Measurements from ENCODE around the gene CACNA1H. TPM values are rescaled to one million over a fixed set of nuclear protein-coding genes. Genes with fewer than 3 reads are reported as not detected.

CACNA1H gene
- total RNA-seq, 6 experiments from 2014 or later = 0.56 to 14.0 (median 5.0) TPM

DNA sequence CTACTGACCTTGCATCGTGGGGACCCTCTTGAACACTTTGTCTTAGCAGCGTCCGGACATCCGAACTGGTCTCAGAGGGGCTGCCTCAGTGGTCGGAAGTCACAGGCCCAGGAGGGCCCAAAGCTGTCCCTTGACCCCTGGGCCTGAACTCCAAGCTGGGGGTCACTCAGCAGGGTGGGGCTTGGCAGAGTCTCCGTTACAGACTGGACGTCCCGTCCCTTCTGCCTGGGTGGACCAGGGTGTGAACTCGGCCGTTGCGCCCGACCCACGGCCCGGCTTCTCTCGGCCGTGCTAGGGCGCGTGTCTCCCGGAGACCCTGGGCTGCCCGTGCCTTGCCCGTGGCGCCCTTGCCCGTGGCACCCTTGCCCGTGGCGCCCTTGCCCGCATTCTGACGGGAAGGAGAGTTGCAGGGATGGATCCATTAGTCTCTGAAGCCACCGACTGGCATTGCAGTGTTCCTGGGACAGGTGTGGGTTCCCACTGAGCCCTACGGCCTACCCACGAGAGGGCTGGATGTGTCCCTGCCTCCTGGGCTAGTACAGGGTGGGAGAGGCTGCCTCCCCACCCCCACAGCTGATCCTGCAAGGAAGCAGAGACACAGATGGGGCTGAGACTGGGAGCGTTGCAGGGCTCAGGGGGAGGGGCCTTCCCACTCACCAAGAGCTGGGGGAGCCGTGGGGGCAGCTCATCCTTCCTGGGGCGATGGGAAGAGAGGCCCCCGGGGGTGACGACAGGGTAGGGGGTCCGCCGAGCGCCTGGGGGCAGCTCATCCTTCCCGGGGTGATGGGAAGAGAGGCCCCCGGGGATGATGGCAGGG is 4.9 kb downstream of the CACNA1H start:
- ATAC-seq = no peak
- H3K27ac ChIP-seq = no peak overlapping the region
- TF ChIP-seq POLR2A (IDR thresholded peaks at IDR 0.05) (no peak), CTCF (IDR thresholded peaks at IDR 0.05) (no peak)
- no peak overlapping the region for H3K4me3 ChIP-seq
- 82% methylated on average over 10 of the region's 40 CpGs for WGBS (ENCODE audit: insufficient coverage, low coverage, low lambda C conversion rate, missing lambda C conversion rate)
- intact Hi-C loops (cut with DNase I) = no loop called here
- no peaks in the 10 kb centered on the region for H3K9me3 ChIP-seq
- peaks cover 0 to 40% (median 20%) of the 10 kb centered on the region in 4 donors for H3K4me1 ChIP-seq
- peaks cover 0 to 3% of the 10 kb centered on the region in 2 donors for H3K27me3 ChIP-seq
- no peaks in the 10 kb centered on the region for H3K36me3 ChIP-seq
- DNase-seq = no peak

DNA sequence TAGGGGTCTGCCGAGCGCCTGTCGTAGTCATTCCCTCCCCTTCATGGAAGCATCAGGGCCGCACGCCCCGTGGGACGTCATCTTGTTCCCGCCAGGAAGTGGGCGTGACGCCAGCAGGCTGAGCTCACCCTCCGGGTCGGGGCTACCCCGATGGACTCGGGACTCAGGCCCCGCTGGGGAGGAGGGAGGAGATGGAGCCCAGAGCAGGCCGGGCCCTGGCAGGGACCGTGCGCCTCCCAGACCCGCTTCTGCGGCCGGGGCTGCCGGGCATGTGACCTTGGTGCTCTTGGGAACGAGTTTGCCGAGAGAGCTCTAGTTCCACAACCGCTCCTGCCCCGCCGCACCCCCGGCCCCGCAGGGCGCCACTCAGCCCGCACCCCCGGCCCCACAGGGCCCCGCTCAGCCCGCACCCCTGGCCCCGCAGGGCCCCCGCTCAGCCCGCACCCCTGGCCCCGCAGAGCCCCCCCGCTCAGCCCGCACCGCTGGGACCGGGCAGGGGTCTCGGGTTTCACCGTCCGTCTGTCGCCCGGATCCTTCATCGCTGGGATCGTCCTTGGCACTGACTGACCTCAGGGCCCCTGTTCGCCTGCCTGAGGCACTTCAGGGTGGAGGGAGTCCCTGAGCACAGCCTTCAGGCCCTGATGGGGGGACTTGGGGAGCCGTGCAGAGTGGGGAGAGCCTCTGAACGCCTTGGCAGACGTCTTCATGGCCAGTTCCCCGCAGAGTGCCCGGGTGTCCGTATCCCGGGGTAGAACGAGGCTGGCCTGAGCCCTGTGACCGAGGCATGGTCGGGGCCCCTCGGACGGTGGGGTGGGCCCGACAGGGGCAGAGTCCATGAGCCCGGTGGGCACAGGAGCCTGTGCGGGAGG is 5.8 kb downstream of the CACNA1H start:
- peaks cover 0 to 40% (median 20%) of the 10 kb centered on the region in 4 donors for H3K4me1 ChIP-seq
- WGBS (ENCODE audit: insufficient coverage, low coverage, low lambda C conversion rate, missing lambda C conversion rate) = 78% methylated on average over 24 of the region's 65 CpGs

DNA sequence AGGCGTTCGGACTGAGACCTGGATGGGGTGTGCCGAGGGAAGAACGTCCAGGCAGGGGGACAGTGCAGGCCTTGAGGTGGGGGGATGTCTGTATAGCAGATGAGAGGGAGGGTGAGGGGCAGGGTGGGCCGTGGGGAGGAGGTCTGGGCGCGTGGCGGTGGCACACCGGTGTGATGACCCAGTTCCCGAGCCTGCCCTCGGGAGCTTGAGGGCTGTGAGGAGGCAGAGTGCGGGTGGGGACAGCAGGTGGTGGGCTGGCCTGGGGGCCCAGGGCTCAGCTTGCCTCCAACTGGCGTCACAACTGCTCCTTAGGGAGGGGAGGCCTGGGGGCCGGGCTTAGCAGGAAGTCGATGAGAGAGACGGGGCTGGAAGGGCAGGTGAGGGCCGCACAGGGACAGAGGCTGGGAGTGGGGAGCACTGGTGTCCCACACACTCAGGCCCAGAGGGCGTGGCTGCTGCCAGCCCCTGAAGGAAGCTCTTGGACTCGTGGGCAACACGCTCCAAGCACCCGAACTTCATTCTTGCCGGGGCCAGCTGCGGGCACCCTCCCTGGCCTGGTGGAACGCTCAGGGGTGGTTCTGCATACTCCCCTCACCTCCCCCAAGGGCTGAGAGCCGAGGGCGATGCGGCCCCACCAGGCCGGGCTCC is 6.5 kb downstream of the CACNA1H start:
- Histone ChIP-seq H3K9me3 (no peaks in the 10 kb centered on the region), H3K4me3 (no peak overlapping the region), H3K4me1 (peaks cover 0 to 38% (median 17%) of the 10 kb centered on the region in 4 donors), H3K27ac (peak overlapping the region in 2 of 3 donors; percentile 40 to 64), H3K36me3 (no peaks in the 10 kb centered on the region), H3K27me3 (peaks cover 0 to 3% of the 10 kb centered on the region in 2 donors)
- intact Hi-C loops (cut with DNase I) = no loop called here
- TF ChIP-seq CTCF (IDR thresholded peaks at IDR 0.05) (no peak), POLR2A (IDR thresholded peaks at IDR 0.05) (no peak)
- ATAC-seq = peak in 2 of 4 donors; percentile 1 to 2
- 62% methylated on average over 12 of the region's 28 CpGs for WGBS (ENCODE audit: insufficient coverage, low coverage, low lambda C conversion rate, missing lambda C conversion rate)
- DNase-seq = no peak

More for the DNA sequence above, 5.8 kb downstream of the CACNA1H start:
- Histone ChIP-seq H3K36me3 (no peaks in the 10 kb centered on the region), H3K4me3 (no peak overlapping the region), H3K27me3 (peaks cover 0 to 3% of the 10 kb centered on the region in 2 donors), H3K9me3 (no peaks in the 10 kb centered on the region), H3K27ac (no peak overlapping the region)
- DNase-seq = no peak
- TF ChIP-seq CTCF (IDR thresholded peaks at IDR 0.05) (no peak), POLR2A (IDR thresholded peaks at IDR 0.05) (no peak)
- ATAC-seq = no peak
- intact Hi-C loops (cut with DNase I) = no loop called here

DNA sequence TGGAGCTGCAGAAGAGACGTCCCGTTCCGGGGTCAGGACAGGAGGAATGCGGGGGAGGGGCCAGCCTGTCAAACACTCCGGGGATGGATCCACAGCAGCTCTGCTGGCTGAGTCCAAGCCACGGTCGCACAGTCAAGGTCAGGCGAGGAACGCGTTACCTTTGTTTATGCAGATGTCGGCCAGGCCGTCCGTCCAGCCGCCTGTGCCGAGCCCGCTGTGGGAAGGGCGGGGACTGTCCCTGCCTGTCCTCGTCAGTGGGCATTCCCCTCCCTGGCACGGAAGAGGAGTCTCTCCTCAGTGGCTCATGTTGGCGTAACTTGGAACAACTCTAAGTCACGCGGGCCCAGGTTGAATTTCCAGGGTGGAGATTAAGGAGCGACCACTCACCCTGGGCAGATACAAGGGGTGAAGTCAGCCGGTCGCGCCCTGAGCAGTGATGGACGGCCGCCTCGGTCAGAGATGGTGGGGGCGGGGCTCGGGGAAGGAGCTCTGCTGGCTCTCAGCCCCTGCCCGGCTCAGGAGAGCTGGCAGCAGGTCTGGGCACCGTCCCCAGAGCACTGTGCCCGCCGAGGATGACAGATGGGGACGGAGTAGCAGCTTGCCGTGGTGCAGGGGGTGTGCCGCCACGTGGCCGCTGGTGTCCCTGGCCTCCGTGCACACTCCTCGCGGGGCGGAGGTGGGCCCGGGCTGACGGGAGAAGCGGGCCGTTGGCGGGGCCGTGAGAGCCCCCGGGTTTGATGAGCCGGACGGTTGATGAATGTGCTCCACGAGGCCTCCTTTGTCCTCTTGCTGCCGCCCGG is 7.3 kb downstream of the CACNA1H start:
- intact Hi-C loops (cut with DNase I) = no loop called here
- Histone ChIP-seq H3K4me3 (peak overlapping the region in 2 of 3 donors; percentile 16 to 31), H3K9me3 (no peaks in the 10 kb centered on the region), H3K4me1 (peaks cover 0 to 31% (median 13%) of the 10 kb centered on the region in 4 donors), H3K27me3 (peaks cover 0 to under 1% of the 10 kb centered on the region in 2 donors), H3K27ac (peak overlapping the region in 2 of 3 donors; percentile 40 to 64), H3K36me3 (no peaks in the 10 kb centered on the region)
- DNase-seq (peak; percentile 76 to 93 (median 92)), ATAC-seq (peak; percentile 86 to 90 (median 88))
- 5% methylated on average over 4 of the region's 56 CpGs for WGBS (ENCODE audit: insufficient coverage, low coverage, low lambda C conversion rate, missing lambda C conversion rate)
- TF ChIP-seq POLR2A (IDR thresholded peaks at IDR 0.05) (no peak), CTCF (IDR thresholded peaks at IDR 0.05) (no peak)

All from right lobe of liver (tissue), 6 donors.